ENCODE data around the gene FOXN3. TPM values are rescaled to one million over a fixed set of nuclear protein-coding genes. Genes with fewer than 3 reads are reported as not detected.

Gene FOXN3
- total RNA-seq, 1 experiment from 2014 or later = 13.8 TPM

GRCh38 chr14:89231426-89232113 lies 185.5 kb downstream of the FOXN3 start:
- Histone ChIP-seq H3K9me2 (replicated peaks; ENCODE audit: insufficient read depth, low read length) (no peaks in the 10 kb centered on the region), H3K9me3 (ENCODE audit: low read length) (no peaks in the 10 kb centered on the region), H3K27me3 (ENCODE audit: low read length) (no peaks in the 10 kb centered on the region), H3K27ac (ENCODE audit: low read length) (no peak overlapping the region), H2AFZ (ENCODE audit: low read length) (no peak overlapping the region), H3K4me1 (ENCODE audit: low read length) (no peaks in the 10 kb centered on the region), H3K79me2 (ENCODE audit: low read length) (no peaks in the 10 kb centered on the region), H4K20me1 (ENCODE audit: insufficient read depth, low read depth, low read length) (no peaks in the 10 kb centered on the region), H3K9ac (ENCODE audit: low read length) (no peak overlapping the region), H3K4me3 (ENCODE audit: low read length) (no peak overlapping the region), H3K36me3 (ENCODE audit: insufficient read depth, low read length) (no peaks in the 10 kb centered on the region), H3K4me2 (ENCODE audit: low read depth, low read length, poor library complexity, severe bottlenecking) (no peak overlapping the region)
- no peak for DNase-seq

- Histone ChIP-seq H3K4me2 (ENCODE audit: low read depth, low read length, poor library complexity, severe bottlenecking) (no peak overlapping the region), H3K36me3 (ENCODE audit: insufficient read depth, low read length) (no peaks in the 10 kb centered on the region), H3K9ac (ENCODE audit: low read length) (no peak overlapping the region), H3K27ac (ENCODE audit: low read length) (no peak overlapping the region), H3K9me3 (ENCODE audit: low read length) (no peaks in the 10 kb centered on the region), H3K27me3 (ENCODE audit: low read length) (no peaks in the 10 kb centered on the region), H3K79me2 (ENCODE audit: low read length) (no peaks in the 10 kb centered on the region), H3K4me1 (ENCODE audit: low read length) (no peaks in the 10 kb centered on the region), H3K9me2 (replicated peaks; ENCODE audit: insufficient read depth, low read length) (no peaks in the 10 kb centered on the region), H4K20me1 (ENCODE audit: insufficient read depth, low read depth, low read length) (no peaks in the 10 kb centered on the region), H2AFZ (ENCODE audit: low read length) (no peak overlapping the region), H3K4me3 (ENCODE audit: low read length) (no peak overlapping the region)
- DNase-seq = no peak
Observed at GRCh38 chr14:89228921-89229639, 188.0 kb downstream of the FOXN3 start.

- DNase-seq = no peak
- Histone ChIP-seq H3K79me2 (ENCODE audit: low read length) (no peaks in the 10 kb centered on the region), H2AFZ (ENCODE audit: low read length) (no peak overlapping the region), H3K4me1 (ENCODE audit: low read length) (no peaks in the 10 kb centered on the region), H3K9me3 (ENCODE audit: low read length) (no peaks in the 10 kb centered on the region), H3K4me3 (ENCODE audit: low read length) (no peak overlapping the region), H3K27ac (ENCODE audit: low read length) (no peak overlapping the region), H3K9ac (ENCODE audit: low read length) (no peak overlapping the region), H3K36me3 (ENCODE audit: insufficient read depth, low read length) (no peaks in the 10 kb centered on the region), H4K20me1 (ENCODE audit: insufficient read depth, low read depth, low read length) (no peaks in the 10 kb centered on the region), H3K27me3 (ENCODE audit: low read length) (no peaks in the 10 kb centered on the region), H3K9me2 (replicated peaks; ENCODE audit: insufficient read depth, low read length) (no peaks in the 10 kb centered on the region), H3K4me2 (ENCODE audit: low read depth, low read length, poor library complexity, severe bottlenecking) (no peak overlapping the region)
Observed at GRCh38 chr14:89227496-89227836, 189.6 kb downstream of the FOXN3 start.

- H3K9me2 ChIP-seq (replicated peaks; ENCODE audit: insufficient read depth, low read length) = no peaks in the 10 kb centered on the region
- no peak overlapping the region for H2AFZ ChIP-seq (ENCODE audit: low read length)
- H3K27ac ChIP-seq (ENCODE audit: low read length) = no peak overlapping the region
- H3K36me3 ChIP-seq (ENCODE audit: insufficient read depth, low read length) = no peaks in the 10 kb centered on the region
- H3K27me3 ChIP-seq (ENCODE audit: low read length) = no peaks in the 10 kb centered on the region
- H3K79me2 ChIP-seq (ENCODE audit: low read length) = no peaks in the 10 kb centered on the region
- no peak overlapping the region for H3K4me2 ChIP-seq (ENCODE audit: low read depth, low read length, poor library complexity, severe bottlenecking)
- H3K4me1 ChIP-seq (ENCODE audit: low read length) = no peaks in the 10 kb centered on the region
- no peak for DNase-seq
- no peak overlapping the region for H3K9ac ChIP-seq (ENCODE audit: low read length)
- no peaks in the 10 kb centered on the region for H4K20me1 ChIP-seq (ENCODE audit: insufficient read depth, low read depth, low read length)
- no peaks in the 10 kb centered on the region for H3K9me3 ChIP-seq (ENCODE audit: low read length)
- no peak overlapping the region for H3K4me3 ChIP-seq (ENCODE audit: low read length)
Observed at GRCh38 chr14:89226801-89227495, 190.1 kb downstream of the FOXN3 start.

DNA sequence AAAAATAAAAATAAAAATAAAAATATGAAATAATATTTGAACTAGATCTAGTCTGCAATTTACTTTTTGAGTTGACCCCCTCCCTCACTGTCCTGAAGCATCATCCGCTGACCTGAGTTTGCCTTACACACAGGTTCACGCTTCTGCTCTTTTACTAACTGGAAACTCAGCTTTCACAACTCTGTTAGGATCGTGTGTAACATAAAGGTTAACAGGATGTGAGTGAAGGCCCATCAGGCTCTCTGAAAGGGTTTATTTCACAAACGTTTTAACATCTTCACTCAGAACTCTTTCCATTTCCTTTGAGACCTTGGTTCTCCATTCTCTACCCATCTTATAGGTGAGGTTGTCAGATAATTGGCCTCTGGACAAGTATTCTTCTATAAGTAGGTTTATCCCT lies 191.4 kb downstream of the FOXN3 start:
- no peak for DNase-seq

DNA sequence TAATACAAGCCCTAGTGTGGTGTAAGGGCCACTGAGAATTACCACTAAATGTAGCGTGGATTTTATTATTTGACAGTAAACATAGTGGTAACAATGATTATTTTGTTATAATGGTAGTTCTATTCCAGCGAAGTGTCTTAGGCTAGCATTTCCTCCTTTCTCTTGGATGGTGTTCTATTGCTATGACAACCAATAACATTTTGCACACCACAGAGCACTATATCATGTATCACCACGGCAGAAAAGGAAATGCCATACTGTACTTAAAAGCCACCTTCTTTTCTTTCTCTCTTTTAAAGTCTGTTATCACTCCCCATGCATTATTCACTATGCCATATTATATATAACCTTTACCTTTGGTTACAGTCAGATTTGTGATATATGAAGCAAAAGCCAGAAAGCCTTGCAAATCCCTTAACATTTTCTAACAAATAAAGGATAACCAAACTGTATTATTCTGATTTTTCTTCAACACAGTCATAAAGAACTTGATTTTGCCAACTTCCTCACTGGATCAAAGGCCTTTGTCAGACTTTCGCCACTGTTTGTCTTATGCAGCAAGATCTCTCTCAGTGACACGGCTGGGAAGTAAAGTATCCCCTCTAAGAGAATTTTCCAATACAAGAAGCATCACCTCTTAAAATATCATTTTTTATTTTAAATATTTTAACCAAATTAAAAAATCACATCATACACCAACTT lies 195.8 kb downstream of the FOXN3 start:
- Histone ChIP-seq H3K79me2 (ENCODE audit: low read length) (no peaks in the 10 kb centered on the region), H2AFZ (ENCODE audit: low read length) (no peak overlapping the region), H3K27me3 (ENCODE audit: low read length) (no peaks in the 10 kb centered on the region), H3K27ac (ENCODE audit: low read length) (no peak overlapping the region), H3K9ac (ENCODE audit: low read length) (no peak overlapping the region), H4K20me1 (ENCODE audit: insufficient read depth, low read depth, low read length) (no peaks in the 10 kb centered on the region), H3K4me3 (ENCODE audit: low read length) (no peak overlapping the region), H3K9me2 (replicated peaks; ENCODE audit: insufficient read depth, low read length) (no peaks in the 10 kb centered on the region), H3K9me3 (ENCODE audit: low read length) (no peaks in the 10 kb centered on the region), H3K4me2 (ENCODE audit: low read depth, low read length, poor library complexity, severe bottlenecking) (no peak overlapping the region), H3K4me1 (ENCODE audit: low read length) (no peaks in the 10 kb centered on the region), H3K36me3 (ENCODE audit: insufficient read depth, low read length) (no peaks in the 10 kb centered on the region)
- no peak for DNase-seq

More for the DNA sequence above, 191.4 kb downstream of the FOXN3 start:
- Histone ChIP-seq H3K4me1 (ENCODE audit: low read length) (no peaks in the 10 kb centered on the region), H2AFZ (ENCODE audit: low read length) (no peak overlapping the region), H4K20me1 (ENCODE audit: insufficient read depth, low read depth, low read length) (no peaks in the 10 kb centered on the region), H3K36me3 (ENCODE audit: insufficient read depth, low read length) (no peaks in the 10 kb centered on the region), H3K27ac (ENCODE audit: low read length) (no peak overlapping the region), H3K9me3 (ENCODE audit: low read length) (no peaks in the 10 kb centered on the region), H3K27me3 (ENCODE audit: low read length) (no peaks in the 10 kb centered on the region), H3K9me2 (replicated peaks; ENCODE audit: insufficient read depth, low read length) (no peaks in the 10 kb centered on the region), H3K4me3 (ENCODE audit: low read length) (no peak overlapping the region), H3K79me2 (ENCODE audit: low read length) (no peaks in the 10 kb centered on the region), H3K9ac (ENCODE audit: low read length) (no peak overlapping the region), H3K4me2 (ENCODE audit: low read depth, low read length, poor library complexity, severe bottlenecking) (no peak overlapping the region)

GRCh38 chr14:89219051-89219450 lies 198.0 kb downstream of the FOXN3 start:
- H3K9me3 ChIP-seq (ENCODE audit: low read length) = no peaks in the 10 kb centered on the region
- no peaks in the 10 kb centered on the region for H3K9me2 ChIP-seq (replicated peaks; ENCODE audit: insufficient read depth, low read length)
- no peak overlapping the region for H2AFZ ChIP-seq (ENCODE audit: low read length)
- H3K4me3 ChIP-seq (ENCODE audit: low read length) = no peak overlapping the region
- H3K27me3 ChIP-seq (ENCODE audit: low read length) = no peaks in the 10 kb centered on the region
- no peaks in the 10 kb centered on the region for H3K79me2 ChIP-seq (ENCODE audit: low read length)
- H3K27ac ChIP-seq (ENCODE audit: low read length) = no peak overlapping the region
- no peak overlapping the region for H3K9ac ChIP-seq (ENCODE audit: low read length)
- H3K36me3 ChIP-seq (ENCODE audit: insufficient read depth, low read length) = no peaks in the 10 kb centered on the region
- H3K4me1 ChIP-seq (ENCODE audit: low read length) = no peaks in the 10 kb centered on the region
- H3K4me2 ChIP-seq (ENCODE audit: low read depth, low read length, poor library complexity, severe bottlenecking) = no peak overlapping the region
- DNase-seq = no peak
- no peaks in the 10 kb centered on the region for H4K20me1 ChIP-seq (ENCODE audit: insufficient read depth, low read depth, low read length)

DNA sequence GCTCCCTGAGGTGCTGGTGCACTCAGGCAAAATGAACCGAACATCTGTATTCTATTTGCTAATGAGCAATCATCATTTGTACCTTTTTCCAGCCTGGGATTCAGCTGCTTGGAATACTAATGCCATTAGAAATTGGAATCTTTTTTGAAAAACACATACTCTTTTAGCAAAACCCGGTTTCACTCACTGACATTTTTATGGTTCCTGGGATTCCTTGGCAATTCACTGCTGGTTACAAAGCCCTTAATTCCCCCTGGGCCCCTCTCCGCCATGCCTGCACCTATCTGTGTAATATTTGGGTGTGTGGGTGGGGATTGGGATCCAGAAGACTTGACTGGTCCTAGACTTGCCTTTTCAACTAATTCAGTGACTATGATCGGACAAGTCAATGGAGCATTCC lies 199.1 kb downstream of the FOXN3 start:
- Histone ChIP-seq H3K27me3 (ENCODE audit: low read length) (no peaks in the 10 kb centered on the region), H3K4me1 (ENCODE audit: low read length) (no peaks in the 10 kb centered on the region), H2AFZ (ENCODE audit: low read length) (no peak overlapping the region), H4K20me1 (ENCODE audit: insufficient read depth, low read depth, low read length) (no peaks in the 10 kb centered on the region), H3K36me3 (ENCODE audit: insufficient read depth, low read length) (no peaks in the 10 kb centered on the region), H3K4me2 (ENCODE audit: low read depth, low read length, poor library complexity, severe bottlenecking) (no peak overlapping the region), H3K9me3 (ENCODE audit: low read length) (no peaks in the 10 kb centered on the region), H3K27ac (ENCODE audit: low read length) (no peak overlapping the region), H3K9me2 (replicated peaks; ENCODE audit: insufficient read depth, low read length) (no peaks in the 10 kb centered on the region), H3K4me3 (ENCODE audit: low read length) (no peak overlapping the region), H3K79me2 (ENCODE audit: low read length) (no peaks in the 10 kb centered on the region), H3K9ac (ENCODE audit: low read length) (no peak overlapping the region)
- no peak for DNase-seq

All from Karpas-422 (cell line).